ENCODE results near the gene PLEKHM1. TPM values are rescaled to one million over a fixed set of nuclear protein-coding genes. Genes with fewer than 3 reads are reported as not detected.

The PLEKHM1 gene
- total and polyA plus RNA-seq, 11 donors = 11.1 to 48.0 (median 30.4) TPM

- H3K27me3 ChIP-seq = no peaks in the 10 kb centered on the region
- ATAC-seq (no peak), DNase-seq (no peak)
- TF ChIP-seq, protein P1, sequence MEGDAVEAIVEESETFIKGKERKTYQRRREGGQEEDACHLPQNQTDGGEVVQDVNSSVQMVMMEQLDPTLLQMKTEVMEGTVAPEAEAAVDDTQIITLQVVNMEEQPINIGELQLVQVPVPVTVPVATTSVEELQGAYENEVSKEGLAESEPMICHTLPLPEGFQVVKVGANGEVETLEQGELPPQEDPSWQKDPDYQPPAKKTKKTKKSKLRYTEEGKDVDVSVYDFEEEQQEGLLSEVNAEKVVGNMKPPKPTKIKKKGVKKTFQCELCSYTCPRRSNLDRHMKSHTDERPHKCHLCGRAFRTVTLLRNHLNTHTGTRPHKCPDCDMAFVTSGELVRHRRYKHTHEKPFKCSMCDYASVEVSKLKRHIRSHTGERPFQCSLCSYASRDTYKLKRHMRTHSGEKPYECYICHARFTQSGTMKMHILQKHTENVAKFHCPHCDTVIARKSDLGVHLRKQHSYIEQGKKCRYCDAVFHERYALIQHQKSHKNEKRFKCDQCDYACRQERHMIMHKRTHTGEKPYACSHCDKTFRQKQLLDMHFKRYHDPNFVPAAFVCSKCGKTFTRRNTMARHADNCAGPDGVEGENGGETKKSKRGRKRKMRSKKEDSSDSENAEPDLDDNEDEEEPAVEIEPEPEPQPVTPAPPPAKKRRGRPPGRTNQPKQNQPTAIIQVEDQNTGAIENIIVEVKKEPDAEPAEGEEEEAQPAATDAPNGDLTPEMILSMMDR (IDR thresholded peaks at IDR 0.05) = no peak
- no peaks in the 10 kb centered on the region for H3K9me3 ChIP-seq
- intact Hi-C loops (cut with DNase I) = loop anchor here in 2 of 10 donors (2.0 to 10.0 kb wide), 4 partner anchors 30 to 440 kb away; partner anchors contain the start of genes ACBD4 (in 1 of the 2) and PLCD3 (in 1 of the 2)
- H3K36me3 ChIP-seq = peaks cover 0 to 60% (median 30%) of the 10 kb centered on the region in 9 donors
- 75 to 82% (median 79%) methylated on average over 4 of the region's 4 CpGs for WGBS, 4 donors
- H3K4me1 ChIP-seq = peaks cover 0 to 19% (median 4%) of the 10 kb centered on the region in 12 donors
- H3K27ac ChIP-seq = no peak overlapping the region
- H3K4me3 ChIP-seq = no peak overlapping the region
Observed at GRCh38 chr17:45394564-45394912, 96.0 kb downstream of the PLEKHM1 start.

DNA sequence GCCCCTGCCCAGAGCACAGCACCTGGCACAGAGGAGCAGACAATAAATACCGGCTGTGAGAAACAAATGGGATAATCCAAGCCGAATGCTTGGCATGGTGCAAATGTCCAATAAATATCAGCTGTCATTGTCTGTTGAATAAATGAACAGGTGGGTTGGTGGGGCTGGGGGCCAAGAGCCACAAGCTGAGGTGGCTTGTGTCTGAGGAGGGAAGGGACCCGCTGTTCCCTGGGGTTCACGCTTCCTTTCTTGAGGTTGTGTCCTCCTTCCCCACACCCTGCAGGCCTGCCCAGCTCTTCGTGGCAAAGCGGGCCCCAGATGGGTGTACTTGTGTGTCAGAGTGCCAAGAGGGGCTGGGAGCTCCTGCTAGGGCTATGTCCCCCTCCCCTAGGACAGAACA lies 96.4 kb downstream of the PLEKHM1 start:
- peaks cover 0 to 15% (median 4%) of the 10 kb centered on the region in 12 donors for H3K4me1 ChIP-seq
- H3K4me3 ChIP-seq = no peak overlapping the region
- TF ChIP-seq, protein P1 (IDR thresholded peaks at IDR 0.05) = no peak
- no peak for DNase-seq
- 83 to 92% (median 89%) methylated on average over 6 of the region's 6 CpGs for WGBS, 4 donors
- H3K27me3 ChIP-seq = peaks cover 0 to 3% (median 0%) of the 10 kb centered on the region in 9 donors
- no peaks in the 10 kb centered on the region for H3K9me3 ChIP-seq
- ATAC-seq = no peak
- intact Hi-C loops (cut with DNase I) = loop anchor here in 2 of 10 donors (2.0 to 10.0 kb wide), 4 partner anchors 31 to 441 kb away; partner anchors contain the start of genes ACBD4 (in 1 of the 2) and PLCD3 (in 1 of the 2)
- H3K36me3 ChIP-seq = peaks cover 0 to 56% (median 30%) of the 10 kb centered on the region in 9 donors
- H3K27ac ChIP-seq = no peak overlapping the region

GRCh38 chr17:45393411-45393810 lies 97.1 kb downstream of the PLEKHM1 start:
- H3K27ac ChIP-seq = no peak overlapping the region
- H3K27me3 ChIP-seq = peaks cover 0 to 3% (median 0%) of the 10 kb centered on the region in 9 donors
- TF ChIP-seq, protein P1 (IDR thresholded peaks at IDR 0.05) = no peak
- TF ChIP-seq POLR2A (IDR thresholded peaks at IDR 0.05) = no peak
- no peak for ATAC-seq
- DNase-seq = no peak
- H3K9me3 ChIP-seq = no peaks in the 10 kb centered on the region
- no peak overlapping the region for H3K4me3 ChIP-seq
- intact Hi-C loops (cut with DNase I) = loop anchor here in 2 of 10 donors (10.0 kb wide), 3 partner anchors 191 to 441 kb away; partner anchors contain the start of genes ACBD4 (in 1 of the 2) and PLCD3 (in 1 of the 2)
- peaks cover 0 to 11% (median 4%) of the 10 kb centered on the region in 12 donors for H3K4me1 ChIP-seq
- 92 to 97% (median 93%) methylated on average over 5 of the region's 5 CpGs for WGBS, 4 donors
- peaks cover 0 to 49% (median 27%) of the 10 kb centered on the region in 9 donors for H3K36me3 ChIP-seq

- peaks cover 0 to 11% (median 4%) of the 10 kb centered on the region in 12 donors for H3K4me1 ChIP-seq
- H3K27me3 ChIP-seq = peaks cover 0 to 3% (median 0%) of the 10 kb centered on the region in 9 donors
- H3K4me3 ChIP-seq = no peak overlapping the region
- no peak for TF ChIP-seq POLR2A (IDR thresholded peaks at IDR 0.05)
- TF ChIP-seq, protein P1 (IDR thresholded peaks at IDR 0.05) = no peak
- intact Hi-C loops (cut with DNase I) = loop anchor here in 2 of 10 donors (10.0 kb wide), 3 partner anchors 193 to 443 kb away; partner anchors contain the start of genes ACBD4 (in 1 of the 2) and PLCD3 (in 1 of the 2)
- H3K9me3 ChIP-seq = no peaks in the 10 kb centered on the region
- H3K36me3 ChIP-seq = peaks cover 0 to 34% (median 19%) of the 10 kb centered on the region in 9 donors
- no peak for DNase-seq
- no peak overlapping the region for H3K27ac ChIP-seq
- ATAC-seq = no peak
- WGBS, 4 donors = 96 to 100% (median 98%) methylated on average over 2 of the region's 2 CpGs
Observed at GRCh38 chr17:45391918-45392317, 98.6 kb downstream of the PLEKHM1 start.

Data from heart left ventricle (tissue), 16 donors.